ENCODE results near the gene NLRP14. TPM values are rescaled to one million over a fixed set of nuclear protein-coding genes. Genes with fewer than 3 reads are reported as not detected.
A peak's percentile ranks its signal among the peaks of the same experiment; 100 is the strongest.

NLRP14 gene, protein sequence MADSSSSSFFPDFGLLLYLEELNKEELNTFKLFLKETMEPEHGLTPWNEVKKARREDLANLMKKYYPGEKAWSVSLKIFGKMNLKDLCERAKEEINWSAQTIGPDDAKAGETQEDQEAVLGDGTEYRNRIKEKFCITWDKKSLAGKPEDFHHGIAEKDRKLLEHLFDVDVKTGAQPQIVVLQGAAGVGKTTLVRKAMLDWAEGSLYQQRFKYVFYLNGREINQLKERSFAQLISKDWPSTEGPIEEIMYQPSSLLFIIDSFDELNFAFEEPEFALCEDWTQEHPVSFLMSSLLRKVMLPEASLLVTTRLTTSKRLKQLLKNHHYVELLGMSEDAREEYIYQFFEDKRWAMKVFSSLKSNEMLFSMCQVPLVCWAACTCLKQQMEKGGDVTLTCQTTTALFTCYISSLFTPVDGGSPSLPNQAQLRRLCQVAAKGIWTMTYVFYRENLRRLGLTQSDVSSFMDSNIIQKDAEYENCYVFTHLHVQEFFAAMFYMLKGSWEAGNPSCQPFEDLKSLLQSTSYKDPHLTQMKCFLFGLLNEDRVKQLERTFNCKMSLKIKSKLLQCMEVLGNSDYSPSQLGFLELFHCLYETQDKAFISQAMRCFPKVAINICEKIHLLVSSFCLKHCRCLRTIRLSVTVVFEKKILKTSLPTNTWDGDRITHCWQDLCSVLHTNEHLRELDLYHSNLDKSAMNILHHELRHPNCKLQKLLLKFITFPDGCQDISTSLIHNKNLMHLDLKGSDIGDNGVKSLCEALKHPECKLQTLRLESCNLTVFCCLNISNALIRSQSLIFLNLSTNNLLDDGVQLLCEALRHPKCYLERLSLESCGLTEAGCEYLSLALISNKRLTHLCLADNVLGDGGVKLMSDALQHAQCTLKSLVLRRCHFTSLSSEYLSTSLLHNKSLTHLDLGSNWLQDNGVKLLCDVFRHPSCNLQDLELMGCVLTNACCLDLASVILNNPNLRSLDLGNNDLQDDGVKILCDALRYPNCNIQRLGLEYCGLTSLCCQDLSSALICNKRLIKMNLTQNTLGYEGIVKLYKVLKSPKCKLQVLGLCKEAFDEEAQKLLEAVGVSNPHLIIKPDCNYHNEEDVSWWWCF
- 1 to 10 TPM in 1 of 2 donors, under 1 TPM in 1; 0.27 to 1.1 TPM for total RNA-seq

DNA sequence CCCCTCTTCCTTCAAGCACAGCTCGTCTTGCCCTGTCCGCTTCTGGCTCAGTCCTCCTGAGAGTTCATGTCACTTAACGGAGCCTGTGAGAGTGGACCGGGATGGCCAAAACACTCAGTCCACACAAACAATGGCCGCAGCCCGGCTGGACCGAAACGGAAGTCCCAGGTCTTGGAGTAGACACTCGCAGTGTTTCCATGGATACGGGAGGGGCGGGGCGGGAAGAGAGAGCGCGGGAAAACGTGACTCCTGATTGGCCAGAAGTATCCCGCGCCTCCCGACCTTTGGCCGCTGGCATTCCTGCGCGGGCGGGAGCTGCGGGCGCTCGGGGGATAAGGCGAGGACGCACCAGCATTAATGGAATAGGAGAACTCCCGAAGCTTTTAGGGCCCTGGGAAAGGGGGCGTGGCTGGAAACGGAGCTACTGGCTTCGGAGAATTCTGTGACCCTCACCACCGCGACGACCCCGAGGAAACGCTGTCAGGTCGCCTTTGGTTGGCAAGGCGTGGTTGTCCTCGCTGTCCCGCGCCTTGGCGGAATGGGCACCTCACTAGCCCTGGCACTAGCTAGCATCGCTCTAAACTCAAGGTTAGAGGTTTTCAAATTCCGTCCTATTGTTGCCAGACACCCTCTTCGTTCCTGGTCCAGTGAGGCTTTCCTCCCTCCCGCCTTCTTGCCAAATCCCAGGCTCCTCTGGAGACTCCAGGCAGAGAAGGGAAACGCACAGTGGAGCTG, at the start of gene NLRP14, which contains the start of gene ZNF214:
Gene NLRP14, plus strand, starts transcription at position 297 of the 735 bp plus-strand sequence. CDS start 18,108 bp downstream, outside the sequence.
Gene ZNF214, minus strand, starts transcription at position 164 of the 735 bp plus-strand sequence. CDS start 17,511 bp downstream, outside the sequence.
- peak within 1 kb of the TSS; percentile 45 to 50 for H3K4me3 ChIP-seq
- H3K9me3 ChIP-seq: no peaks in the 10 kb centered on the region
- intact Hi-C loops (cut with DNase I): no loop called here
- peak; percentile 91 for DNase-seq (ENCODE audit: low spot score)
- H3K27ac ChIP-seq: peak within 1 kb of the TSS; percentile 65 to 76
- no peaks in the 10 kb centered on the region for H3K4me1 ChIP-seq (replicated peaks)
- TF ChIP-seq POLR2AphosphoS5 (IDR thresholded peaks at IDR 0.05) (peak; percentile 62), POLR2A (IDR thresholded peaks at IDR 0.05) (no peak)
- TF ChIP-seq, protein P1, sequence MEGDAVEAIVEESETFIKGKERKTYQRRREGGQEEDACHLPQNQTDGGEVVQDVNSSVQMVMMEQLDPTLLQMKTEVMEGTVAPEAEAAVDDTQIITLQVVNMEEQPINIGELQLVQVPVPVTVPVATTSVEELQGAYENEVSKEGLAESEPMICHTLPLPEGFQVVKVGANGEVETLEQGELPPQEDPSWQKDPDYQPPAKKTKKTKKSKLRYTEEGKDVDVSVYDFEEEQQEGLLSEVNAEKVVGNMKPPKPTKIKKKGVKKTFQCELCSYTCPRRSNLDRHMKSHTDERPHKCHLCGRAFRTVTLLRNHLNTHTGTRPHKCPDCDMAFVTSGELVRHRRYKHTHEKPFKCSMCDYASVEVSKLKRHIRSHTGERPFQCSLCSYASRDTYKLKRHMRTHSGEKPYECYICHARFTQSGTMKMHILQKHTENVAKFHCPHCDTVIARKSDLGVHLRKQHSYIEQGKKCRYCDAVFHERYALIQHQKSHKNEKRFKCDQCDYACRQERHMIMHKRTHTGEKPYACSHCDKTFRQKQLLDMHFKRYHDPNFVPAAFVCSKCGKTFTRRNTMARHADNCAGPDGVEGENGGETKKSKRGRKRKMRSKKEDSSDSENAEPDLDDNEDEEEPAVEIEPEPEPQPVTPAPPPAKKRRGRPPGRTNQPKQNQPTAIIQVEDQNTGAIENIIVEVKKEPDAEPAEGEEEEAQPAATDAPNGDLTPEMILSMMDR (IDR thresholded peaks at IDR 0.05): no peak
- no peaks in the 10 kb centered on the region for H3K27me3 ChIP-seq (replicated peaks; ENCODE audit: insufficient read depth)
- no peaks in the 10 kb centered on the region for H3K36me3 ChIP-seq
- WGBS: 2% methylated on average over 47 of the region's 47 CpGs

DNA sequence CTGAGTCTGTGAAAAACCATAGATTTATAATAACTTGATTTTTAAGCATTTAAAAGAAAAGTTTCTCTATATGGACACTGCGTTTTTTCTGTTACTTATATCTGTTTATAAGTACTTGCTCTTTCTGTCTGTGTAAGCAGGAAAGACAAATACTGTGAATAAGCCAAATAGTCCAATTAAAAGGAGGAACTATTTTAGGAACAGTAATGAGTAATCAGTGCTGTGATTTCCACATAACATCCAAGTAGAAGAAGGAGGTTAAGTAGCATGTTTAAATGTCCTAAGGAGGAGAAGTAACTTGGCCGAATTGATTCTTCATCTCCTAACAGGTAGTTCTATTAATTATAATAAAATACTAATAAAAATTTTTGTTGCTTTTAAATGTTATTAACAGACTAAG, 40.9 kb upstream of the NLRP14 start:
- 56% methylated on average over 2 of the region's 2 CpGs for WGBS
- Histone ChIP-seq H3K4me1 (replicated peaks) (no peaks in the 10 kb centered on the region), H3K9me3 (no peaks in the 10 kb centered on the region), H3K4me3 (no peak overlapping the region), H3K27me3 (replicated peaks; ENCODE audit: insufficient read depth) (no peaks in the 10 kb centered on the region), H3K36me3 (no peaks in the 10 kb centered on the region), H3K27ac (no peak overlapping the region)
- no peak for DNase-seq (ENCODE audit: low spot score)
- intact Hi-C loops (cut with DNase I): no loop called here
- TF ChIP-seq POLR2AphosphoS5 (IDR thresholded peaks at IDR 0.05) (no peak), POLR2A (IDR thresholded peaks at IDR 0.05) (no peak)
- TF ChIP-seq, protein P1 (IDR thresholded peaks at IDR 0.05): no peak

DNA sequence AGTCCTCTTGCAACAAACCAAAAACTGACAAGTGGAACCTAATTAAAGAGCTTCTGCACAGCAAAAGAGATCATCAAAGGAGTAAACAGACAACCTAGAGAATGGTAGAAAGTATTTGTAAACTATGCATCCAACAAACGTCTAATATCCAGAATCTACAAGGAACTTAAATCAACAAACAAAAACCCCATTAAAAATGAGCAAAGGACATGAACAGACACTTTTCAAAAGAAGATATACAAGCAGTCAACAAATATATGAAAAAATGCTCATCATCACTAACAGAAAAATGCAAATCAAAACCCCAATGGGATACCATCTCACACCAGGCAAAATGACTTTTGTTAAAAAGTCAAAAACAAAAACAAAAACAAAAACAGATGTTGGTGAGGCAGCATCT, 33.8 kb upstream of the NLRP14 start:
- Histone ChIP-seq H3K36me3 (no peaks in the 10 kb centered on the region), H3K4me1 (replicated peaks) (no peaks in the 10 kb centered on the region), H3K27me3 (replicated peaks; ENCODE audit: insufficient read depth) (no peaks in the 10 kb centered on the region), H3K4me3 (no peak overlapping the region), H3K9me3 (no peaks in the 10 kb centered on the region), H3K27ac (no peak overlapping the region)
- 53% methylated on average over 1 of the region's 1 CpG for WGBS
- DNase-seq (ENCODE audit: low spot score): no peak
- intact Hi-C loops (cut with DNase I): no loop called here
- TF ChIP-seq POLR2AphosphoS5 (IDR thresholded peaks at IDR 0.05) (no peak), POLR2A (IDR thresholded peaks at IDR 0.05) (no peak)
- TF ChIP-seq, protein P1 (IDR thresholded peaks at IDR 0.05): no peak

DNA sequence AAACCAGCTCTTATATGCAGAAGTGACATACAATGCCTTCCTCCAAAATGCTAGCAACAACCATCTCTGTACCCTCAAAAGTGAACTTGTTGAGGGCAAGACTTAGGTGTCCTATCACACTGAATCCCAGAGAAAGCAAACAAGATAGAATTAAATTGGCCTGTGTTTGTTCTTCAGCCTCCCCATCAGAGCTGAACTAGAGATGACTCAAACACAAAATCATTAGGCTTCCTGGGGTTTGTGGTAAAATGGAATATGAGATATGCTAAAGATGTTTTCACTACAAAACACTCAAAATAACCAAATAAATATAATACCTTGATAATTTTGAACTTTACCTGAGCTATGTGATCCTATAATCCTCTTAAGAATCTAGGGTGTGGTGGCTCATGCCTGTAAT, 31.8 kb upstream of the NLRP14 start:
- no peaks in the 10 kb centered on the region for H3K9me3 ChIP-seq
- no peak overlapping the region for H3K4me3 ChIP-seq
- H3K36me3 ChIP-seq: no peaks in the 10 kb centered on the region
- no peak for DNase-seq (ENCODE audit: low spot score)
- TF ChIP-seq POLR2AphosphoS5 (IDR thresholded peaks at IDR 0.05): no peak
- H3K4me1 ChIP-seq (replicated peaks): no peaks in the 10 kb centered on the region
- intact Hi-C loops (cut with DNase I): no loop called here
- no peak overlapping the region for H3K27ac ChIP-seq
- no peaks in the 10 kb centered on the region for H3K27me3 ChIP-seq (replicated peaks; ENCODE audit: insufficient read depth)

Data from prostate gland (tissue), 2 donors.